HG02884 (cell line): Measurements from ENCODE around the gene ZNF3.
A peak's percentile ranks its signal among the peaks of the same experiment; 100 is the strongest.
"Not testable (repeated sequence)": the region's sequence is repeated elsewhere in the genome, so short reads cannot be mapped to it uniquely, and the experiment has no call there.

Source experiments
- ATAC-seq: cut with Tn5 transposase; IDR thresholded peaks from one replicate; pipeline ENCODE4 v1.9.1; 2021; ENCODE audit warnings: mild to moderate bottlenecking, moderate library complexity; ENCODE audit not compliant: unreplicated experiment

ZNF3 gene

GRCh38 chr7:100081535-100082102 lies at the start of gene ZNF3:
ZNF3 (minus strand) TSS chr7:100081723; CDS start chr7:100077357, 4,366 bp downstream.
- ATAC-seq, result peak; percentile 84

- ATAC-seq, result no peak
Observed at GRCh38 chr7:100130608-100131453, 49.3 kb upstream of the ZNF3 start.

- not testable (repeated sequence) for ATAC-seq
Observed at GRCh38 chr7:100130220-100130607, 48.7 kb upstream of the ZNF3 start.

DNA sequence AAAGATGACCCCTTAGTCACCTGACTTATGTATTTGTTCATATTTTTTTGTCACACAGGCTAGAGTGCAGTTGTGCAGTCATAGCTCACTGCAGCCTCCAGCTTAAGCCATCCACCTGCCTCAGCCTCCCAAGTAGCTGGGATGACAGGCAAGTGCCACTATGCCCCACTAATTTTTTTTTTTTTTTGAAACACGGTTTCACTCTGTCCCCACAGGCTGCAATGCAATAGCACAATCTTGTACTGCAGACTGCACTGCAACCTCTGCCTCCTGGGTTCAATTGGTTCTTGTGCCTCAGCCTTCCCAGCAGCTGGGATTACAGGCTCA lies 47.1 kb upstream of the ZNF3 start:
- ATAC-seq, result no peak

DNA sequence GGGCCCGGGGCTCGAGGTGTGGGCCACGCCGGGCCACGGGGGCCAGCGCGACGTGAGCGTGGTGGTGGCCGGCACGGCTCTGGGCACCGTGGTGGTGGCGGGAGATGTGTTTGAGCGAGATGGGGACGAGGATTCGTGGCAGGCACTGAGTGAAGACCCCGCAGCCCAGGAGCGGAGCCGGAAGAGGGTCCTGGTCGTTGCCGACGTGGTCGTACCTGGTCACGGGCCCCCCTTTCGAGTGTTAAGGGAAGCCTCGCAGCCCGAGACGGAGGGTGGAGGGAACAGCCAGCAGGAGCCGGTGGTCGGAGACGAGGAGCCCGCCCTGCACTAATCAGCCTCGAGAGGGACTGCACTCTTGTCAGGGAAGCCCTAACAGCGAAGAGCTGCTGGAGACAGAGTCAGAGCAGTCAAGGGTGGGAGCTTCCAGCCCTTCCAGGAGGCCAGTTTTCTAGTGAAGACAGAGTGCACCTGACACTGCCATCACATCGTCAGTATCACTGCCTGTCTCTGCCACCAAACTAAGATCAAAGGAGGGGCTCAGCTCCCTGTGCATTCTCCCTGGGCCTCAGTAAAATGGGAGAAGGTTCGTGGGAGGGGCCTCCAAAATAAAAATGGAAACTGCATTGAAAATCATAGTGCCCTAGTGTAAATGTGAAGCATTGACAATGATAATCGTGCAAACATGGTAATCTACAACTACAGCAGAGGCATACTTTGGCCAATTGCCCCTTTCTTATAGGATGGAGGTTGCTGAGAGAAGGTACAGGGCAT lies 46.5 kb upstream of the ZNF3 start:
- no peak for ATAC-seq

- ATAC-seq, result peak; percentile 44
Observed at GRCh38 chr7:100126931-100127865, 45.7 kb upstream of the ZNF3 start, which contains the start of gene MBLAC1. MBLAC1 (plus strand) TSS chr7:100126967; CDS start chr7:100127396, 429 bp downstream.

GRCh38 chr7:100126239-100126930 lies 44.9 kb upstream of the ZNF3 start:
- peak; percentile 27 for ATAC-seq

DNA sequence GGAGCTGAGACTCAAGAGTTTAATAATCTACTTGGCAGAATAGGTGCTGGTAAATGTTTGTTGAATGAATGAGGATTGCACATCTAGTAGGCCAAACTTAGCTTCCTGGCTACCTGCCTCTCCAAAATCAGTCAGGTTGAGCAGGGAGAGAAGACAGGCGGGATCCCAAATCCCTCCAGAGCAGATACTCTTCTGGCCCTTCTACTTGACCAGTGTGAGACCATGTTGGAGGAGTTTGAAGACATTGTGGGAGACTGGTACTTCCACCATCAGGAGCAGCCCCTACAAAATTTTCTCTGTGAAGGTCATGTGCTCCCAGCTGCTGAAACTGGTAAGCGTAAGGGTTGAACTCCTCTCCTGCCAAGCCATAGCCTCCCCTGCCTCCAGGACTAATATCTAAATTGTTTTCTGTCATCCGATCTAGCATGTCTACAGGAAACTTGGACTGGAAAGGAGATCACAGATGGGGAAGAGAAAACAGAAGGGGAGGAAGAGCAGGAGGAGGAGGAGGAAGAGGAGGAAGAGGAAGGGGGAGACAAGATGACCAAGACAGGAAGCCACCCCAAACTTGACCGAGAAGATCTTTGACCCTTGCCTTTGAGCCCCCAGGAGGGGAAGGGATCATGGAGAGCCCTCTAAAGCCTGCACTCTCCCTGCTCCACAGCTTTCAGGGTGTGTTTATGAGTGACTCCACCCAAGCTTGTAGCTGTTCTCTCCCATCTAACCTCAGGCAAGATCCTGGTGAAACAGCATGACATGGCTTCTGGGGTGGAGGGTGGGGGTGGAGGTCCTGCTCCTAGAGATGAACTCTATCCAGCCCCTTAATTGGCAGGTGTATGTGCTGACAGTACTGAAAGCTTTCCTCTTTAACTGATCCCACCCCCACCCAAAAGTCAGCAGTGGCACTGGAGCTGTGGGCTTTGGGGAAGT lies 43.0 kb upstream of the ZNF3 start:
- ATAC-seq, result no peak

- ATAC-seq, result no peak
Observed at GRCh38 chr7:100122568-100122967, 41.0 kb upstream of the ZNF3 start.

- ATAC-seq, result no peak
Observed at GRCh38 chr7:100122067-100122466, 40.5 kb upstream of the ZNF3 start.

- no peak for ATAC-seq
Observed at GRCh38 chr7:100120733-100121036, 39.2 kb upstream of the ZNF3 start.

GRCh38 chr7:100119970-100120732 lies 38.6 kb upstream of the ZNF3 start:
- peak; percentile 22 for ATAC-seq

DNA sequence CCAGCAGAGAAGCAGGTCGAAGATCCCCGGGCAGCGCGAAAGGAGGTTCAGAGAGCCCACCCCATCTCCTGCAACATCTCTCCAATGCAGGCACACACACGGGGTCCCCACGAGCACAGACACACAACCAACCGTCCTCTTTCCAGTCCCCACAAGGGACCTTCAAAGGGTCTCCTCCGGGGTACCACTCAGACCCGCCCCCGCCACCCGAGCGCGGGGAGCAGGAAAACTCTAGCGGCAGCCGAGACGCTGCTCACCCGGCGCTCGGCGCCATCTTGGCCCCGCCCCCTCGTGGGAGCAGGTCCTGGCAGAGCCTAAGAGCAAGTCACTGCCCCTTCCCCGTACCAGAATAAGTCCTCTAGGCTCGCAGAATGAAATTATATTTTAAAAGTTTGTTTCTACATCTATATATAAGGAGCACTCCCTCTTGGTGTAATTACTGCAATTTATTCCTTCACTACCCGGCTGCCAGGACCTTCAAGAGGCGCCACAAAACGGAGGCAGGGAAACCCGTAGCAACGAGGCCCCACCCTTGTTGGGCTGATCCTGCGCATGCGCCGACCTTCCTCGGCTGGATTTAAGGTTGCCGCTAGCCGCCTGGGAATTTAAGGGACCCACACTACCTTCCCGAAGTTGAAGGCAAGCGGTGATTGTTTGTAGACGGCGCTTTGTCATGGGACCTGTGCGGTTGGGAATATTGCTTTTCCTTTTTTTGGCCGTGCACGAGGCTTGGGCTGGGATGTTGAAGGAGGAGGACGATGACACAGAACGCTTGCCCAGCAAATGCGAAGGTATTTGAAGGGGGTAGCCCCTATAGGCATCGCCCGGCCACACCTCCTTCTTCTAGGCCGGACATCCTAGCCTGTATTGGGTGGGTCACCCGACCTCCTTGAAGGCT lies 37.8 kb upstream of the ZNF3 start, which contains the start of the genes CNPY4 and TAF6:
TSS of gene CNPY4 (plus strand) at position 563 of the 898 bp plus-strand sequence. CDS start at position 674, 111 bp downstream.
TSS of gene TAF6 (minus strand) at position 287 of the 898 bp plus-strand sequence. CDS start 5,149 bp downstream, outside the sequence.
- peak; percentile 63 for ATAC-seq

DNA sequence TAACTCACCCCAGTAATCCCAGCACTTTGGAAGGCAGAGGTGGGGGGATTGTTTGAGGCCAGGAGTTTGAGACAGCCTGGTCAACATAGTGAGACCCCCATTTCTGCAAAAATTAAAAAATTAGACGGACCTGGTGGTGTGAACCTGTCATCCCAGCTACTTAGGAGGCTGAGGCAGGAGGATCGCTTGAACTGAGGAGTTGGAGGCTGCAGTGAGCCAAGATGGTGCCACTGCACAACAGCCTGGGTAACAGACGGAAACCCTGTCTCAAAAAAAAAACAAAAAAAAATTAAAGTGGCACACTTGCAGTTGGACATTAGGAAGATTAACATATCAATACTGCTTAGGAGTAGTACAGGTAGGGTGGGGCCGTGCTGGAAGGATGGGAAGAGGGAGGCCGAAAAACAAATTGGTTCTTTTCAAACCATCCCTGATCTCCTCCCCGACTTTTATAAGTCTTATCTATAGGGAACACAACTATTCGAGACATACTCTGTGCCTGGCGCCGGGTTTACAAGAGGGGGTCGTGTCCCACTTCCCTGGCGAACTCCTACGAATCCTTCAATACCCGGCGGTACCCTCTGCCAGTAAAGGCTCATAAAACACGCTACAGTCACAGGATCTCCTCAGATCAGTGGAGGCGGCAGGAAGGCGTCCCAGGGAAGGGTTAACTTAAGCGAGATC lies 37.0 kb upstream of the ZNF3 start:
- ATAC-seq, result no peak

GRCh38 chr7:100115026-100115425 lies 33.5 kb upstream of the ZNF3 start:
- ATAC-seq, result no peak

GRCh38 chr7:100111914-100112313 lies 30.4 kb upstream of the ZNF3 start:
- no peak for ATAC-seq

DNA sequence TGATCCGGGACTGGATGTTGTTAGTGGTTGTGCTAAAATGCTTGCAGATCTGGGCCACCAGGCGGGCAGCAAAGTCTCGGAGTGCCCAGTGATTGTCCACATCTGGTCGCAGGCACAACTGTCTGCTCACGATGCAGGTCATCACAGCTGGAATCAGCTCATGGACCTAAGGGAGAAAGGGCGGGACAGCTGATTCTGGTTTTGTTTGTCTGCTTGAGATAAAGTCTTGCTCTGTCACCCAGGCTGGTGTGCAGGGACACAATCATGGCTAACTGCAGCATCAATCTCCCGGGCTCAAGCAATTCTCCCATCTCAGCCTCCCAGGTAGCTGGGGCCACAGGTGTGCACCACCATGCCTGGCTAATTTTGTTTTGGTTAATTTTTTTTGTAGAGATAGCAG lies 29.6 kb upstream of the ZNF3 start:
- ATAC-seq, result no peak
